ENCODE data around the gene DRC7. TPM values are rescaled to one million over a fixed set of nuclear protein-coding genes. Genes with fewer than 3 reads are reported as not detected.

The DRC7 gene
- total RNA-seq, 1 experiment from 2014 or later: not detected

DNA sequence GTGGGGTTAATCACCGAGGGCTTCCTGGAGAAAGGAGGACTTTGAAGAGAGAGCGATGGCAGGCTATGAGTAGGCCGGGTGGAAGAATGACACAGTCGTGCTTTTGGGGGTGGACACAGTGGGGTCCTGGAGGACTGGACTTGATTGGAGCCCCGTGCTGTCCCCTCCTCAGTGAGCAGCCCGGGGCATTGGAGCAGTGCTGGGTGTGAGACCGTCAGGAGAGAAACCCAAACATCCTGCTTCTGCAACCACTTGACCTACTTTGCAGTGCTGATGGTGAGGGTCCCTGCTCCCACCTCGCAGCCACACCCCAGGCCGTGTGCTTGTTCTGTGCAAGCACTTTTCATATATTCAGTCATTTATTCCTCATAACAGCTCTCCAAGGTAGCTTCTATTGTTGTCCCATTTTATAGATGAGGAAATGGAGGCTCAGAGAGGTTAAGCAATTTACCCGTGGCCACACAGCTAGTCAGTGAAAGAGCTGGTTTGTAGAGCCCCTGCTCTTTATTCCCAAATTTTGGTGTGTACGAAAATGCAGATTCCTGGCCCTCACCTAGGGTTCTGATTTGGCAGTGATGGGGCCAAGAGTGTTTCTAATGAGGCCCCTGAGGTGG is 38.2 kb upstream of the DRC7 start (continued):
- TF ChIP-seq ATF6 (CRISPR knock-in tag; IDR thresholded peaks at IDR 0.05): no peak
- TF ChIP-seq, protein P1, sequence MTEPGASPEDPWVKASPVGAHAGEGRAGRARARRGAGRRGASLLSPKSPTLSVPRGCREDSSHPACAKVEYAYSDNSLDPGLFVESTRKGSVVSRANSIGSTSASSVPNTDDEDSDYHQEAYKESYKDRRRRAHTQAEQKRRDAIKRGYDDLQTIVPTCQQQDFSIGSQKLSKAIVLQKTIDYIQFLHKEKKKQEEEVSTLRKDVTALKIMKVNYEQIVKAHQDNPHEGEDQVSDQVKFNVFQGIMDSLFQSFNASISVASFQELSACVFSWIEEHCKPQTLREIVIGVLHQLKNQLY (CRISPR knock-in tag; IDR thresholded peaks at IDR 0.05): no peak
- no peak for TF ChIP-seq STAT6 (CRISPR knock-in tag; conservative IDR thresholded peaks at IDR 0.05; ENCODE audit: low read depth)

DNA sequence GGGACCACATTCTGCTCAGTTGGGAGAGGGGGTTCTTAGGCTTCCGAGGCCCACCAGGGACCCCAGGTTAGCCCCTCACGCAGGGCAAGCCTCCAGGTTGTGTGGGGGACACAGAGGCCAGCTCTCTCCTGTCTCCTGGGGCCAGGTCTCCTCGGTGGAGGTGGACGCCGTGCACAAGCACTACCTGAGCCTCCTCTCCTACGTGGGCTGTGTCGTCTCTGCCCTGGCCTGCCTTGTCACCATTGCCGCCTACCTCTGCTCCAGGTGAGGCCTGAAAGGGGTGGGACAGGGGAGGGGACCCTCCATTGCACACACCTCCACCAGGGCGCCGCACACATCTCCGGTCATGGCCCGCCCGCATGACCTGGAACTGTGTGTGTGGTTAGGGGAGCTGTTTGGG is 37.4 kb upstream of the DRC7 start:
- no peak overlapping the region for H3K4me3 Mint-ChIP-seq
- H3K27me3 Mint-ChIP-seq (ENCODE audit: low read depth): no peaks in the 10 kb centered on the region
- ChIA-PET CTCF (interaction anchor here (1.3 kb wide), 1 partner anchor 81 kb away, joined by 4 read pairs; no protein-coding TSS in a partner anchor), POLR2A (no interaction called here)
- H3K9me3 Mint-ChIP-seq: no peaks in the 10 kb centered on the region
- no peak; the same call in 1 of the 2 replicates for ATAC-seq
- 0 out of 2 replicates have a peak, but pooled peaks cover 3% of the 10 kb centered on the region for H3K4me1 Mint-ChIP-seq
- no peak overlapping the region for H3K27ac Mint-ChIP-seq
- no peak for DNase-seq (ENCODE audit: low spot score)
- H3K36me3 Mint-ChIP-seq: no peaks in the 10 kb centered on the region
- TF ChIP-seq ESRRA (CRISPR knock-in tag; IDR thresholded peaks at IDR 0.05; ENCODE audit: borderline replicate concordance) (no peak), E2F5 (CRISPR knock-in tag; IDR thresholded peaks at IDR 0.05) (no peak), AR (CRISPR knock-in tag; IDR thresholded peaks at IDR 0.05) (no peak), USF2 (CRISPR knock-in tag; IDR thresholded peaks at IDR 0.05) (no peak), ZNF263 (CRISPR knock-in tag; IDR thresholded peaks at IDR 0.05; ENCODE audit: low read depth) (no peak), MAX (CRISPR knock-in tag; IDR thresholded peaks at IDR 0.05) (no peak), ZSCAN18 (CRISPR knock-in tag; IDR thresholded peaks at IDR 0.05) (no peak), ZNF317 (CRISPR knock-in tag; IDR thresholded peaks at IDR 0.05; ENCODE audit: borderline replicate concordance, low read depth) (no peak), MYBL2 (CRISPR knock-in tag; IDR thresholded peaks at IDR 0.05) (no peak), FOXJ3 (CRISPR knock-in tag; IDR thresholded peaks at IDR 0.05; ENCODE audit: borderline replicate concordance) (no peak)
- TF ChIP-seq, protein P2, sequence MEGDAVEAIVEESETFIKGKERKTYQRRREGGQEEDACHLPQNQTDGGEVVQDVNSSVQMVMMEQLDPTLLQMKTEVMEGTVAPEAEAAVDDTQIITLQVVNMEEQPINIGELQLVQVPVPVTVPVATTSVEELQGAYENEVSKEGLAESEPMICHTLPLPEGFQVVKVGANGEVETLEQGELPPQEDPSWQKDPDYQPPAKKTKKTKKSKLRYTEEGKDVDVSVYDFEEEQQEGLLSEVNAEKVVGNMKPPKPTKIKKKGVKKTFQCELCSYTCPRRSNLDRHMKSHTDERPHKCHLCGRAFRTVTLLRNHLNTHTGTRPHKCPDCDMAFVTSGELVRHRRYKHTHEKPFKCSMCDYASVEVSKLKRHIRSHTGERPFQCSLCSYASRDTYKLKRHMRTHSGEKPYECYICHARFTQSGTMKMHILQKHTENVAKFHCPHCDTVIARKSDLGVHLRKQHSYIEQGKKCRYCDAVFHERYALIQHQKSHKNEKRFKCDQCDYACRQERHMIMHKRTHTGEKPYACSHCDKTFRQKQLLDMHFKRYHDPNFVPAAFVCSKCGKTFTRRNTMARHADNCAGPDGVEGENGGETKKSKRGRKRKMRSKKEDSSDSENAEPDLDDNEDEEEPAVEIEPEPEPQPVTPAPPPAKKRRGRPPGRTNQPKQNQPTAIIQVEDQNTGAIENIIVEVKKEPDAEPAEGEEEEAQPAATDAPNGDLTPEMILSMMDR (IDR thresholded peaks at IDR 0.05): no peak
- TF ChIP-seq, protein P3, sequence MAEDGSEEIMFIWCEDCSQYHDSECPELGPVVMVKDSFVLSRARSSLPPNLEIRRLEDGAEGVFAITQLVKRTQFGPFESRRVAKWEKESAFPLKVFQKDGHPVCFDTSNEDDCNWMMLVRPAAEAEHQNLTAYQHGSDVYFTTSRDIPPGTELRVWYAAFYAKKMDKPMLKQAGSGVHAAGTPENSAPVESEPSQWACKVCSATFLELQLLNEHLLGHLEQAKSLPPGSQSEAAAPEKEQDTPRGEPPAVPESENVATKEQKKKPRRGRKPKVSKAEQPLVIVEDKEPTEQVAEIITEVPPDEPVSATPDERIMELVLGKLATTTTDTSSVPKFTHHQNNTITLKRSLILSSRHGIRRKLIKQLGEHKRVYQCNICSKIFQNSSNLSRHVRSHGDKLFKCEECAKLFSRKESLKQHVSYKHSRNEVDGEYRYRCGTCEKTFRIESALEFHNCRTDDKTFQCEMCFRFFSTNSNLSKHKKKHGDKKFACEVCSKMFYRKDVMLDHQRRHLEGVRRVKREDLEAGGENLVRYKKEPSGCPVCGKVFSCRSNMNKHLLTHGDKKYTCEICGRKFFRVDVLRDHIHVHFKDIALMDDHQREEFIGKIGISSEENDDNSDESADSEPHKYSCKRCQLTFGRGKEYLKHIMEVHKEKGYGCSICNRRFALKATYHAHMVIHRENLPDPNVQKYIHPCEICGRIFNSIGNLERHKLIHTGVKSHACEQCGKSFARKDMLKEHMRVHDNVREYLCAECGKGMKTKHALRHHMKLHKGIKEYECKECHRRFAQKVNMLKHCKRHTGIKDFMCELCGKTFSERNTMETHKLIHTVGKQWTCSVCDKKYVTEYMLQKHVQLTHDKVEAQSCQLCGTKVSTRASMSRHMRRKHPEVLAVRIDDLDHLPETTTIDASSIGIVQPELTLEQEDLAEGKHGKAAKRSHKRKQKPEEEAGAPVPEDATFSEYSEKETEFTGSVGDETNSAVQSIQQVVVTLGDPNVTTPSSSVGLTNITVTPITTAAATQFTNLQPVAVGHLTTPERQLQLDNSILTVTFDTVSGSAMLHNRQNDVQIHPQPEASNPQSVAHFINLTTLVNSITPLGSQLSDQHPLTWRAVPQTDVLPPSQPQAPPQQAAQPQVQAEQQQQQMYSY (CRISPR knock-in tag; IDR thresholded peaks at IDR 0.05): no peak

All from WTC11 (cell line).